ENCODE results near the gene RARRES1.

The RARRES1 gene

DNA sequence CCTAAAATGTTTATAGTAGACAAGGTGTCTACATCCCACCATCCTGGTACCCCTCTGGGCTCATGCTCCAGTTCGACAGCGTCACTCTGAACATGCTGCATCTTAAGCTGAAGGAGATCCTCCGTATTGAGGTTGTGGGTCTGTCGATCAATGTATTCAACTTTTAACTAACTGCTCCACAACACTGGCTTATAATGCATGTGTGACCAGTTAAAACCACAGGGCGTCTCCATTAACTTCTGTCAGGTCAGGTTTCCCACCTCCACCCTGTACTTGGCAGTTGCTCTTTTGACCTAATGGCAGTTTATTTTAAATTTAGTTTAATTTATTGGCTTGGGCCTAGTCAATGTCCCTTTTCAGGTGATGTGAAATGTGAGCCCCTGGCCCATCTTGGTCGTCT, 17.8 kb upstream of the RARRES1 start:
- no peak overlapping the region for H3K4me3 ChIP-seq (ENCODE audit: low read depth, low read length)
- TF ChIP-seq, protein P1, sequence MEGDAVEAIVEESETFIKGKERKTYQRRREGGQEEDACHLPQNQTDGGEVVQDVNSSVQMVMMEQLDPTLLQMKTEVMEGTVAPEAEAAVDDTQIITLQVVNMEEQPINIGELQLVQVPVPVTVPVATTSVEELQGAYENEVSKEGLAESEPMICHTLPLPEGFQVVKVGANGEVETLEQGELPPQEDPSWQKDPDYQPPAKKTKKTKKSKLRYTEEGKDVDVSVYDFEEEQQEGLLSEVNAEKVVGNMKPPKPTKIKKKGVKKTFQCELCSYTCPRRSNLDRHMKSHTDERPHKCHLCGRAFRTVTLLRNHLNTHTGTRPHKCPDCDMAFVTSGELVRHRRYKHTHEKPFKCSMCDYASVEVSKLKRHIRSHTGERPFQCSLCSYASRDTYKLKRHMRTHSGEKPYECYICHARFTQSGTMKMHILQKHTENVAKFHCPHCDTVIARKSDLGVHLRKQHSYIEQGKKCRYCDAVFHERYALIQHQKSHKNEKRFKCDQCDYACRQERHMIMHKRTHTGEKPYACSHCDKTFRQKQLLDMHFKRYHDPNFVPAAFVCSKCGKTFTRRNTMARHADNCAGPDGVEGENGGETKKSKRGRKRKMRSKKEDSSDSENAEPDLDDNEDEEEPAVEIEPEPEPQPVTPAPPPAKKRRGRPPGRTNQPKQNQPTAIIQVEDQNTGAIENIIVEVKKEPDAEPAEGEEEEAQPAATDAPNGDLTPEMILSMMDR (IDR thresholded peaks at IDR 0.05; ENCODE audit: borderline replicate concordance, insufficient read depth, low read depth, low read length): no peak

DNA sequence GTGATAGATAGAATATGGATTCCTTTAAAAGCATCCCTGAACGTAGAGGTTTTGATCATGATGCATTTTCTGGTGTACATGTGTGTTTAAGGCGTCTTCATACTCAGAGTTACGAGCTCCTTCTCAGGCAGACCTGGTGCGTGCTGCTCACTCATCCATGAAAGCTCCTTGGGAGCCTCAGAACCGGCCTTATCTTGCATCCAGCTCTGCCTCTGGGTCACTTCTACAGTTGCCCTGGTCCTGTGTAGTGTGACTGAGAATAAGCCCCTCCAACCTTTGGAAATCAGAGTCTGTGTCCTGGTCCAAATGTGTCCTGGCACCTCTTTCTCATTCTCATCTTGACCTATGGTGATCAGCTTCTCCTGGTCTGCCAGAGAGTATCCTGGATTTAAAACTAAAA, 17.3 kb upstream of the RARRES1 start:
- TF ChIP-seq, protein P1 (IDR thresholded peaks at IDR 0.05; ENCODE audit: borderline replicate concordance, insufficient read depth, low read depth, low read length): no peak
- no peak overlapping the region for H3K4me3 ChIP-seq (ENCODE audit: low read depth, low read length)

DNA sequence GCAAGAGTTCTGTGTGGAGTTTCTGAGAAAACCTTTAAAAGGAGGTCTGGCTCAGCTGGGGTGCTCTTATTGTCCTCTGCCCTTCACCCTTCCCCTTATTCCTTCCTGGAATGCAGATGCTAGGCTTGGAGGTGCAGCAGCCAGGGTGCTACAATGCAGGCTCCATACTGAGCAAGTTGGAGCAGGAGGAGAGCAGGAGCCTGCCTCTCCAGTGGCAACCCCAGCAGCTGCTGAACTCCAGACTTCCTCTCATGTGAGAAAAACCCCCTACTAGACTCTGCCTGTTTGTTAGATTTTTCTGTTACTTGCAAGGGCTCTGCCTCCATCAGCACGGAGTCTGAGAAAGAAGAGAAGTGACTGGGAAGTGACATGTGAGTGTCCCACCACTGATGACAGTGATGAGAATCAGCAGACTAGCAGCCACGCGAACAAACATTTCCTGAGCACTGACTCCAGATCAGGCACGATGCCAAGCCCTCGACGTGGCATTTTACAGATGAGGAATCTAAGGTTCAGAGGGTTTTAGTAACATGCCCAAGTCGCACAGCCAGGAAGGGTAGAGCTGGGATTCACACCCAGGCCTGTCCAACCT, 16.1 kb upstream of the RARRES1 start:
- no peak overlapping the region for H3K4me3 ChIP-seq (ENCODE audit: low read depth, low read length)
- TF ChIP-seq, protein P1 (IDR thresholded peaks at IDR 0.05; ENCODE audit: borderline replicate concordance, insufficient read depth, low read depth, low read length): no peak

DNA sequence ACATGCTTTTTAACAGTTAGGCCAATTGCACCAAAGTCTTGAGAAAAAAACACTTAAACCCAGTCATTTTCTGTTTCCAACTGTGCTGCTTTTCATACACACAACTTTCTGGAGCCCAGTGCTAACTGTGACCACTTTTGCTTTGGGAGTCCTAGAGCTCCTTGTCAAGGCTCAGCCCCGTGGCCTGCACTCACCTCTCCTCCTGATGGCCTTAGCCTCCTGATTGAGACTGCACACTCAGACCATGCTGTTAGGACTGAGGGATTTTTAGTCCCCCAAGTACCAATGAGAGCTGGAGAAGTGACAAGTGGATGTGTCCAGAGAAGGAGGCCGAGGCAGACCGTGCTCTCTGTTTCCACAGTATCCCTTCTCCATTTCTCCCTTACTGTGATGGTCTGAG, 15.2 kb upstream of the RARRES1 start:
- TF ChIP-seq, protein P1 (IDR thresholded peaks at IDR 0.05; ENCODE audit: borderline replicate concordance, insufficient read depth, low read depth, low read length): no peak
- H3K4me3 ChIP-seq (ENCODE audit: low read depth, low read length): no peak overlapping the region

DNA sequence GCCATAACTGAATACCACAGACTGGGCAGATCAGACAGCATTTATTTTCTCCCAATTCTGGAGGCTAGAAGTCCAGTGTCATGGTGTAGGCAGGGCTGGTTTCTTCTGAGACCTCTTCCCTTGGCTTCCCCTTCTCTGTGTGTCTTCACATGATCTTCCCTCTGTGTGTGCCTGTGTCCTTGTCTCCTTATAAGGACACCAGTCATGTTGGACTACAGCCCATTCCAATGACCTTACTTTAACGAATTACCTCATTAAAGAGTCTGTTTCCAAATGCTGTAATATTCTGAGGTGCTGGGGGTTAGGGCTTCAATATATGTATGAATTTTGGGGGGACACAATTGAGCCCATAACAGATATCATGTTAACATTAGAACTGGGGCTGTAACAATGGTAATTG, 13.3 kb upstream of the RARRES1 start:
- H3K4me3 ChIP-seq (ENCODE audit: low read depth, low read length): no peak overlapping the region
- TF ChIP-seq, protein P1 (IDR thresholded peaks at IDR 0.05; ENCODE audit: borderline replicate concordance, insufficient read depth, low read depth, low read length): no peak

DNA sequence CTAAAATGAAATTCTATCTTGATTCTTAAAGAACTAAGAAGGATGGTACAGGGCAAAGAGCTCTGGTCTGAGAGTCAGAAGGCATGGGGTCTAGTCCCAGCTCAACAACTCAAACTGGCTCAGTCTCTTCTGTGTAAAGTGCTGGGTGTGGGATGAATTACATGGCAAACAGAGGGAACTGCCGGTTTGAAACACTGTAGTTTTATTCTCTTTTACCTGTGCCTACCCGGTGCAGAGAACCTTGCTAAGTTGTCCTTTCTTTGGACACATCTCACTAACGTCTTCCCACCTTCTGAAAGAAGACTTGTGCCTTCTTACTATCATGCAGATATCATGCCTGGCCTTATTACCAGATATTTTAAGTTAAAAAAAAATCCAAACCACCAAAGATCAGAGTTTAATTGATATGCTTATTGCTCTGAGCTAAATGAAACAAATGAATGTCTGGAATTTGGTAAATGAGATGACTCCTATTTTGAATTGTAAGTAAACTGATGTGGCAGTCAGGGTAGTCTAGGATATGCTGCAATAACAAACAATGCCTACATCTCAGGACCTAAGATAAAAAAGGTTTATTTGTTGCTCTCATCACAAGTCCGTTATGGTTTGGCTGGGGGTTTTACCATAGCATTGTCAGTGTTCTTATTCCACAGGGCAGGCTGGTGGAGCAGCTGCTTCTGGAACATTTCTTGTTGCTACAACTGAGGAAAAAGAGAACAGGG, 12.5 kb upstream of the RARRES1 start:
- TF ChIP-seq, protein P1 (IDR thresholded peaks at IDR 0.05; ENCODE audit: borderline replicate concordance, insufficient read depth, low read depth, low read length): no peak
- no peak overlapping the region for H3K4me3 ChIP-seq (ENCODE audit: low read depth, low read length)
